SW 1271 (cell line): ENCODE results near the gene CD79A.

Source experiments
- DNase-seq, 2 experiments: peaks; one replicate each; lab custom pipeline; 2025; lab: John Stamatoyannopoulos, UW

The CD79A gene

GRCh38 chr19:41883821-41884733 lies 7.0 kb downstream of the CD79A start:
- peak; percentile 89 to 94 for DNase-seq

GRCh38 chr19:41886761-41887710 lies 10.0 kb downstream of the CD79A start:
- DNase-seq, result no peak

- DNase-seq, result no peak
These were observed 10.8 kb downstream of the CD79A start for GRCh38 chr19:41887711-41888382.

- no peak for DNase-seq
These were observed 11.8 kb downstream of the CD79A start for GRCh38 chr19:41888926-41889325.

GRCh38 chr19:41889896-41890295 lies 12.8 kb downstream of the CD79A start:
- DNase-seq, result no peak

GRCh38 chr19:41890936-41891335 lies 13.9 kb downstream of the CD79A start:
- DNase-seq, result no peak

DNA sequence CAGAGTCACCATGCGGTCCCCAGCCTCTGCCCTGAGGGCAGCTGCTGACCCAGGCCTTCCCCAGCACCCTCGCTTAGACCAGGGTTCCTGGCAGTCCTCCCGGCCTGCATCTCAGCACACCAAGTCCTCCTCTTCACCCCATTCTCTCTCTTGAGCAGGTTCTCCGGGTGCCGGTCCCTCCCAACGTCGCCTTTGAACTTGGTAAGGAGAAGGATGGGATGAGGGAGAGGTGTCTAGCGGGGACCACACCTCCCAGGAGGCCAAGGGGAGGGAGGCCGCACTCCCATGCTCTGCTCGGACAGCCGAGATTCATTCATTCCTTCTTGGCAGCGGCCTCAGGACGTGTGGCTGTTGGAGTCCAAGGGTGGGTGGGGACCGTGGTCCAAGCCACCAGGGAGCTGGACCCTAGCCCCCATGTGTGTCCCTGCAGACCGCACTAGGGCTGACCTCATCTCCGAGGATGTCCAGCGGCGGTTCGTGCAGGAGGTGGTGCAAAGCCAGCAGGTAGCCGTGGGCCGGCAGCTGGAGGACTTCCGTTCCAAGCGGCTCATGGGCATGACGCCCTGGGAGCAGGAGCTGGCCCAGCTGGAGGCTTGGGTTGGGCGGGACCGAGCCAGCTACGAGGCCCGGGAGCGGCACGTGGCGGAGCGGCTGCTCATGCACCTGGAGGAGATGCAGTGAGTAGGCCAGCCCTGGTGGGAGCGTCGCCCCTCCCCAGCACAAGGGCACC lies 15.3 kb downstream of the CD79A start:
- DNase-seq, result no peak

DNA sequence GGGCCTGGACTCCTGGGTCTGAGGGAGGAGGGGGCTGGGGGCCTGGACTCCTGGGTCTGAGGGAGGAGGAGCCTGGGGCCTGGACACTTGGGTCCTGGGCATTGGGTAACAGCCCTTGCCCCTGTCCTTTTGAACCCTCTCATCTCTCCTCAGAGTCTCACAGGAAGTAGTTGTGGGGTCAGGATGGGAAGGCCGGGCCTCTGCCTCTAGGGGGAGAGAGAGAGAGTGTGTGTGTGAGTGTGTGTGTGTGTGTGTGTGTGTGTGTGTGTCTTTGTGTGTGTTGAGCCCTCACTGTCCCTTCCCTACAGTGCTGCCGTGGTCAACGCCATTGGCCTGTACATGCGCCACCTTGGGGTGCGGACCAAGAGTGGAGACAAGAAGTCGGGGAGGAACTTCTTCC lies 16.8 kb downstream of the CD79A start:
- DNase-seq, result no peak

- no peak for DNase-seq
These were observed 17.3 kb downstream of the CD79A start for GRCh38 chr19:41894350-41894749.

DNA sequence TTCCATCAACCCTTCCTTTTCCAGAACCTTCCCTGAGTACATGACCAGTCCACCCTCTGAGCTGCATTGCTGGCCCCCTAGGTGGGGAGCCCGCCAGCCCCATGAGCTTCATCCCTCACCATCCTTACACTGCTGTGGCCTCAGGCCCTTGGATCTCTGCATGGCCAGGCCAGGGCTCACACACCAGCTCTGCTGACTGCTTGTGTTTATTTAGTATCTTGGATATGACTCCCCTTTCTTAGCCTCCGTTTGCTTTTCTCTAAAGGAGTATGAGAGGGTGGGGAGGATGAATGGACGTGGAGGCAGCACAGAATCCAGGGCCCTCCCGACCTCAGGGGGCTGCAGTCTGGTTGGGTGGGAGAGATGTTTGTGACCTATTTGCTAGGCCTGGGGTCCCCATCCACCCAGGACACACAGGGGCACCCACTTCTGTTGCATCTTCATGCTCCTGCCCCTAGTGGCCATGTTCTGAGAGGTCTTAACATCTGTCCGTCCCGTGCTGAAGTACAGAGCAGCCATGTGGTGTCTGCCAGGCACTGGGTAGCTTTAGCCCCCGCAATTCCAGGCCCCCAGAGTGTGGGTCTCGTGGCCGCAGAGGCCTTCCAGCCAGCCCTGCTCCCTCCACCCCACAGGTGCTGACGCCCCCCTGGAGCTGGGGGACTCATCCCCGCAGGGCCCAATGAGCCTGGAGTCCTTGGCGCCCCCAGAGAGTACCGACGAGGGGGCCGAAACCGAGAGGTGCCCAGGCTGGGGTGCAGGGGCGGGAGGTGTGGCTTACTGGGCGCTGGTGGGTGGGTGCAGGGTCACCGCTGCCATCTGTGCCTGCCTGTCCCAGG lies 18.9 kb downstream of the CD79A start:
- peak in 1 of 2 experiments; percentile 4 for DNase-seq

- DNase-seq, result no peak
These were observed 19.5 kb downstream of the CD79A start for GRCh38 chr19:41896581-41896942.

DNA sequence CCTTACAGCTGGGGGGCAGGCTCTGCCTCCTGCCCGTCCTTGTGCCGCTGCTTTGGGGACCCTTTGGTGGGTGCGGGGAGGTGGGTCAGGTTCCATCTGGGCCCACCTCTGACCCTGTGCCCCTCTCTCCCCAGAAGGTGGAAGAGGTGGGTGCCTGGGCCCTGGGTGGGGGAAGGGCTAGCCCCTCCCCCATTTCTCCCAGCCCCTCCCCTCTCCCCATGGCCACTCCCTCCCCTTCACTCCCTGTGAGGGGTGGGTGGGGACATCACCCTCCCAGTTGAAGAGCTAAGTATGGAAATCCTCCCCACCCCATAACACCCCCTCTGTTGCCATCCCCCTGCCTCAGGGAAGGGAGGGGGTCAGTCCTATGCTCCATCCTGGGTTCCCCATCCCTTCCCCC lies 20.1 kb downstream of the CD79A start:
- DNase-seq, result no peak

GRCh38 chr19:41897820-41898219 lies 20.7 kb downstream of the CD79A start:
- DNase-seq, result no peak

DNA sequence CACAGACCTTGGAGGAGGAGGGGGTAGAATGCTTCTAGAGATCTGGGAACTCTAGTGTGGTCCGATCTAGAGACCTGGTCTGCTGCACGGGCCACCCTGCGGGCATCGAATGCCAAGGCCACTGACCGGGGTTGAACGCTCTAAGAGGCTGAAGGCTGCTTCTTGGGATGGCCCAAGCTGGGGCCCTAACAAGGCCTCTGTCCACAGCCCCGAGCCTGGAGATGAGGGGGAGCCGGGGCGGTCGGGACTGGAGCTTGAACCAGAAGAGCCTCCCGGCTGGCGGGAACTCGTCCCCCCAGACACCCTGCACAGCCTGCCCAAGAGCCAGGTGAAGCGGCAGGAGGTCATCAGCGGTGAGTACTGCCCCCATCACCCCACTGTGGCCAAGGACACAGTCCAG lies 21.2 kb downstream of the CD79A start:
- DNase-seq, result no peak

DNA sequence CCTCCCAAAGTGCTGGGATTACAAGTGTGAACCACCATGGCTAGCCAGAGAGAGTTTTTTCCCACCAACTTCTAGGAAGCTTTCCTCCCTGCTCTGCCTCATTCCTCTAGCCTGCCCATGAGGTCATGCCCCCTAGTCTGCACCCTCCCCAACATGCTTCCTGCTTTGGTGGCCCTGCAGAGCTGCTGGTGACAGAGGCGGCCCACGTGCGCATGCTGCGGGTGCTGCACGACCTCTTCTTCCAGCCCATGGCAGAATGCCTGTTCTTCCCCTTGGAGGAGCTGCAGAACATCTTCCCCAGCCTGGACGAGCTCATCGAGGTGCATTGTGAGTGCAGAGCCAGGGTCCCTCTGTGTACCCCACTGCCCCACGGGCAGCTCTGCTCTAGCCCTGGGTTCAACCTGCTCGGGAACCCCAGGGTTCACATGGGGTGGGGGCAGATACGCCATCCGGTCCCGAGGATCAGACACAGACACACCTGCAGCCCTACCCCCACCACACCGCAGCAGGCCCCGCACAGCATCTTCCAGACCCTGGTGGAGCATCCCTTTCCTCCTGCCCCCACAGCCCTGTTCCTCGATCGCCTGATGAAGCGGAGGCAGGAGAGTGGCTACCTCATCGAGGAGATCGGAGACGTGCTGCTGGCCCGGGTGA lies 24.8 kb downstream of the CD79A start:
- no peak for DNase-seq

DNA sequence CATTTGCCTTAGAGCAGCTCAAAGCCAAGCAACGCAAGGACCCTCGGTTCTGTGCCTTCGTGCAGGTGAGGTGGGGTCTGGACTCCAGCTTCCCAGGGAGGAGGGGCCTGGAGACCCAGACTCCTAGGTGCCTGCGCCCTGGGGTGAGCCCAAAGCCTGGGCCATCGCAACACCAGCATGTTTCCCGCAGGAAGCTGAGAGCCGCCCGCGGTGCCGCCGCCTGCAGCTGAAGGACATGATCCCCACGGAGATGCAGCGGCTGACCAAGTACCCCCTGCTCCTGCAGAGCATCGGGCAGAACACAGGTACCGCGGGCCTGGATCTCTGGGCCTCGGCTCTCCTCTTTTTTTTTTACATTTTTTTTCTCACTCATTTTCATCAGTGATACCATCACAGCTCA lies 25.5 kb downstream of the CD79A start:
- DNase-seq, result no peak

- DNase-seq, result no peak
These were observed 26.3 kb downstream of the CD79A start for GRCh38 chr19:41903193-41903953.

GRCh38 chr19:41904118-41904870 lies 27.2 kb downstream of the CD79A start:
- DNase-seq, result no peak
